Lower leg skin (tissue), 4 donors: ENCODE data around the gene SSR1. TPM values are rescaled to one million over a fixed set of nuclear protein-coding genes. Genes with fewer than 3 reads are reported as not detected.

Experiments used
- DNase-seq, 2 donors: peaks; one replicate each; pipeline ENCODE4 v3.0.0-alpha.2; 2019; ENCODE audit warnings: low spot score in 2 of 2
- H3K4me3 ChIP-seq: fragments of 200-600 bp; sonication (generic); 2 replicates; pipeline ENCODE4 v1.5.1; 2017; ENCODE audit warnings: mild to moderate bottlenecking, low read depth; ENCODE audit not compliant: poor library complexity, severe bottlenecking
- CTCF ChIP-seq, 3 donors: fragments of 450-650 bp; IDR thresholded peaks; one replicate each; pipeline ENCODE4 v1.5.1; 2016; ENCODE audit warnings: antibody characterized with exemption in 3 of 3, mild to moderate bottlenecking in 3 of 3, moderate library complexity in 2 of 3
- POLR2A ChIP-seq, 2 donors: fragments of 450-650 bp; IDR thresholded peaks; one replicate each; pipeline ENCODE4 v1.6.1; 2016 to 2017; ENCODE audit warnings: antibody characterized with exemption in 2 of 2, mild to moderate bottlenecking in 1 of 2, moderate library complexity in 1 of 2
- WGBS, 2 donors: methylation state at CpG; one replicate each; pipeline ENCODE4 v1.1.5; 2018; 5-methylcytosine and 5-hydroxymethylcytosine counted together
- intact Hi-C: fragments of 100-400 bp; cut with DNase I; formaldehyde crosslinking; loops from one replicate; pipeline ENCODE4 v1.15.0; 2023; ENCODE audit warnings: low total_unique reads
- total RNA-seq, 4 donors: library from RNA; depleted of rRNA; stranded (reverse); fragments of >200 nt; gene quantifications; one replicate each; pipeline ENCODE4 v1.1.0, GENCODE V29; 2016

Gene SSR1
- total RNA-seq, 4 donors from 2014 or later: 31.4 to 42.9 (median 35.3) TPM

GRCh38 chr6:7292596-7293255 is 20.3 kb downstream of the SSR1 start:
- no peak for DNase-seq
- no peak overlapping the region for H3K4me3 ChIP-seq
- no peak for TF ChIP-seq POLR2A (IDR thresholded peaks at IDR 0.05)
- TF ChIP-seq CTCF (IDR thresholded peaks at IDR 0.05): no peak
- intact Hi-C loops: no loop called here
- WGBS, 2 donors: 67 to 74% methylated on average over 6 of the region's 6 CpGs

DNA sequence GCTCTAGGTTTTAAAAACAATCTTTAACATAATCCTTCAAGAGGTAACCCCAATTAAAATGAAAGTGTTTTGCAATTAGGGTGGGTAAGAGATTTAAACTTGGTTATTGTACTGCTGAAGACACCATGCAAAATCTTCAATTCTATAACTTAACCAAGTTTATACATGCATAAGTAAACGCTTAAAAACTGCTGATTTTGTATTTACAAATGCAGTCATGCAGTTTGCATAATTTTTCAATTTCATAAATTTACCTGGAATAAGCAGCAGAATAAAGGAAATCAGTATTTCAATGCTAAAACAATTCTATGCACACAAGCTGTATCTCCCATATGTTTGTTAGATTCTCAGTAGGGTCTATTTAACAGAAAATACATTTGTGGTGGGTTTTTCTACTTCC is 22.9 kb downstream of the SSR1 start:
- no peak overlapping the region for H3K4me3 ChIP-seq
- no peak for DNase-seq
- WGBS, 2 donors: 78 to 79% methylated on average over 1 of the region's 1 CpG
- TF ChIP-seq CTCF (IDR thresholded peaks at IDR 0.05) (no peak), POLR2A (IDR thresholded peaks at IDR 0.05) (no peak)
- intact Hi-C loops: no loop called here

GRCh38 chr6:7285416-7285815 is 27.6 kb downstream of the SSR1 start:
- intact Hi-C loops: no loop called here
- TF ChIP-seq CTCF (IDR thresholded peaks at IDR 0.05) (no peak), POLR2A (IDR thresholded peaks at IDR 0.05) (no peak)
- no peak overlapping the region for H3K4me3 ChIP-seq
- DNase-seq: no peak
- 91 to 93% methylated on average over 6 of the region's 6 CpGs for WGBS, 2 donors

- DNase-seq: no peak
- 60 to 63% methylated on average over 2 of the region's 2 CpGs for WGBS, 2 donors
- no peak overlapping the region for H3K4me3 ChIP-seq
- intact Hi-C loops: no loop called here
- no peak for TF ChIP-seq POLR2A (IDR thresholded peaks at IDR 0.05)
- TF ChIP-seq CTCF (IDR thresholded peaks at IDR 0.05): no peak
These were observed 29.3 kb downstream of the SSR1 start for GRCh38 chr6:7283676-7284075.

DNA sequence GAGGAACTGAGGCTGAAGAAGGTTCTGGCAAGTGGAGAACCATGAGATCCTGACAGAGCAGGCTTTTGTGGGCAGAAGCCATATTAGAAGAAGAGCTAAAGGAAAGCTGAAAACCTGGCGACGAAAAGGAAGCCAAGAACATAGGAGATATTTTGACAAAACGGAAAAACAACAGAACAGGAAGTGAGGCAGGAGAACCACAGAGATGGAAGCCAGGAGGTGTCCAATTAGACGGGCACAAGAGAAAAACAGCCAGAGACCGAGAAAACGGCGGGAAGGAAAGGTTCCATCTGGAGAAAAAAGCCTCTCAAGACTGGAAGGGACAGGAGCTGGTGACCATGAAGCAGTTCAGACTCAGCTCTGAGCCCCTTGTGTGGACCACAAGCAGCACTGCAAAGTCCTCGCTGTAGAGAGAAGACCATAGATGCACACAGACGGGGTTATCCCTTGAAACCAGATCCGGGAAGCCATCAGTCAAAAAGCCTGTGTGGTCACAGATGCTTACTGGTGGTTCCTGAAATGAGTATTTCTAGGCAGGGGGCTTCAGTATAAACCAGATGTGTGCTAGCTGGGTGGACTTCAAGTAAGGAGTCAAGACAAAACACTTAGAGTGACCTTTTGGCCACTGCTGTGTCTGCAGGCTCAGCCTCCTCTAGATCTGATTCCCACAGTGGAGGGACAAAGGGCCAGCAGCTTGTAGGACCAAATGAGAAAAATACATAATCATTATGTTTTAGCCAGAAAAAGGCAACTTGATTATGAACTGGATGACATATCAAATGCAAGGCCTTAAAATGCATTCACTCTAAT is 30.7 kb downstream of the SSR1 start:
- TF ChIP-seq CTCF (IDR thresholded peaks at IDR 0.05) (no peak), POLR2A (IDR thresholded peaks at IDR 0.05) (no peak)
- 73 to 81% methylated on average over 10 of the region's 10 CpGs for WGBS, 2 donors
- intact Hi-C loops: no loop called here
- no peak for DNase-seq
- no peak overlapping the region for H3K4me3 ChIP-seq
